Ascending aorta (tissue), 2 donors: ENCODE measurements around the gene OR6S1. TPM values are rescaled to one million over a fixed set of nuclear protein-coding genes. Genes with fewer than 3 reads are reported as not detected.
A peak's percentile ranks its signal among the peaks of the same experiment; 100 is the strongest.

ENCODE experiments used
- DNase-seq, 2 donors: peaks; one replicate each; pipeline ENCODE4 v3.0.0-alpha.2; 2019; ENCODE audit warnings: low spot score in 2 of 2
- H3K27ac ChIP-seq, 2 donors: fragments of 200-600 bp; sonication (generic); one replicate each; pipeline ENCODE4 v1.5.1; 2016 to 2017; ENCODE audit warnings: mild to moderate bottlenecking in 1 of 2
- H3K27me3 ChIP-seq: fragments of 200-600 bp; sonication (generic); one replicate; pipeline ENCODE4 v1.5.1; 2017
- H3K36me3 ChIP-seq, 2 donors: fragments of 200-600 bp; sonication (generic); one replicate each; pipeline ENCODE4 v1.5.1; 2016
- H3K4me1 ChIP-seq, 2 donors: fragments of 200-600 bp; sonication (generic); one replicate each; pipeline ENCODE4 v1.5.1; 2016 to 2017; ENCODE audit warnings: mild to moderate bottlenecking in 1 of 2
- H3K4me3 ChIP-seq, 2 donors: fragments of 200-600 bp; sonication (generic); one replicate each; pipeline ENCODE4 v1.5.1; 2016 to 2017; ENCODE audit warnings: mild to moderate bottlenecking in 1 of 2
- H3K9me3 ChIP-seq, 2 donors: fragments of 200-600 bp; sonication (generic); one replicate each; pipeline ENCODE4 v1.5.1; 2016
- CTCF ChIP-seq, 3 experiments: fragments of 200-600 bp in 2 of 3; fragments of 450-650 bp in 1 of 3; sonication (generic) in 2 of 3; IDR thresholded peaks; one replicate each; pipeline ENCODE4 v1.5.1; 2016 to 2019; ENCODE audit warnings: antibody characterized with exemption in 3 of 3, mild to moderate bottlenecking in 1 of 3, moderate library complexity in 1 of 3
- intact Hi-C: fragments of 100-400 bp; cut with DNase I; formaldehyde crosslinking; loops from one replicate; pipeline ENCODE4 v1.15.1; 2023
- total RNA-seq: library from RNA; depleted of rRNA; stranded (reverse); fragments of >200 nt; gene quantifications from one replicate; pipeline ENCODE4 v1.1.0, GENCODE V29; 2016

The OR6S1 gene
- total RNA-seq, 1 donor from 2014 or later = not detected

GRCh38 chr14:20609215-20610001 lies 32.1 kb downstream of the OR6S1 start:
- H3K4me1 ChIP-seq = no peaks in the 10 kb centered on the region
- H3K36me3 ChIP-seq = no peaks in the 10 kb centered on the region
- H3K27ac ChIP-seq = peak overlapping the region; percentile 79 to 89
- intact Hi-C loops = loop anchor here (1.0 to 10.0 kb wide), 8 partner anchors 75 to 485 kb away; partner anchors contain the start of genes APEX1, METTL17, NDRG2 and RNASE4
- peak; percentile 84 to 93 (median 90) for TF ChIP-seq CTCF (IDR thresholded peaks at IDR 0.05)
- DNase-seq = peak in 1 of 2 donors; percentile 91
- H3K9me3 ChIP-seq = no peaks in the 10 kb centered on the region
- H3K27me3 ChIP-seq = no peaks in the 10 kb centered on the region
- peak overlapping the region; percentile 86 to 98 for H3K4me3 ChIP-seq

- peak overlapping the region in 1 of 2 donors; percentile 89 for H3K27ac ChIP-seq
- intact Hi-C loops = loop anchor here (1.0 to 2.0 kb wide), 3 partner anchors 76 to 282 kb away; partner anchors contain the start of gene RNASE4
Measured at GRCh38 chr14:20608383-20609110, 32.9 kb downstream of the OR6S1 start.

GRCh38 chr14:20607617-20608016 lies 33.9 kb downstream of the OR6S1 start:
- no peak for DNase-seq
- TF ChIP-seq CTCF (IDR thresholded peaks at IDR 0.05) = no peak
- H3K36me3 ChIP-seq = no peaks in the 10 kb centered on the region
- intact Hi-C loops = loop anchor here (2.0 kb wide), 1 partner anchor 281 kb away; no protein-coding TSS in a partner anchor
- H3K27me3 ChIP-seq = no peaks in the 10 kb centered on the region
- H3K4me1 ChIP-seq = no peaks in the 10 kb centered on the region
- no peak overlapping the region for H3K27ac ChIP-seq
- no peaks in the 10 kb centered on the region for H3K9me3 ChIP-seq
- H3K4me3 ChIP-seq = no peak overlapping the region

More at GRCh38 chr14:20608383-20609110, 32.9 kb downstream of the OR6S1 start:
- Histone ChIP-seq H3K36me3 (no peaks in the 10 kb centered on the region), H3K9me3 (no peaks in the 10 kb centered on the region), H3K4me3 (no peak overlapping the region), H3K27me3 (no peaks in the 10 kb centered on the region), H3K4me1 (no peaks in the 10 kb centered on the region)
- no peak for DNase-seq
- TF ChIP-seq CTCF (IDR thresholded peaks at IDR 0.05) = no peak

GRCh38 chr14:20606902-20607242 lies 34.6 kb downstream of the OR6S1 start:
- H3K27me3 ChIP-seq = no peaks in the 10 kb centered on the region
- no peaks in the 10 kb centered on the region for H3K9me3 ChIP-seq
- intact Hi-C loops = no loop called here
- no peak for DNase-seq
- no peak overlapping the region for H3K27ac ChIP-seq
- no peak for TF ChIP-seq CTCF (IDR thresholded peaks at IDR 0.05)
- H3K4me3 ChIP-seq = no peak overlapping the region
- H3K36me3 ChIP-seq = no peaks in the 10 kb centered on the region
- H3K4me1 ChIP-seq = no peaks in the 10 kb centered on the region

GRCh38 chr14:20606190-20606901 lies 35.1 kb downstream of the OR6S1 start:
- H3K4me1 ChIP-seq = no peaks in the 10 kb centered on the region
- intact Hi-C loops = no loop called here

More at GRCh38 chr14:20606190-20606901, 35.1 kb downstream of the OR6S1 start:
- peak in 2 of 3 experiments; percentile 8 to 14 for TF ChIP-seq CTCF (IDR thresholded peaks at IDR 0.05)
- H3K27ac ChIP-seq = no peak overlapping the region
- no peaks in the 10 kb centered on the region for H3K36me3 ChIP-seq
- no peak for DNase-seq
- no peaks in the 10 kb centered on the region for H3K9me3 ChIP-seq
- no peak overlapping the region for H3K4me3 ChIP-seq
- no peaks in the 10 kb centered on the region for H3K27me3 ChIP-seq
